ENCODE measurements around the gene IL23R.

The IL23R gene

DNA sequence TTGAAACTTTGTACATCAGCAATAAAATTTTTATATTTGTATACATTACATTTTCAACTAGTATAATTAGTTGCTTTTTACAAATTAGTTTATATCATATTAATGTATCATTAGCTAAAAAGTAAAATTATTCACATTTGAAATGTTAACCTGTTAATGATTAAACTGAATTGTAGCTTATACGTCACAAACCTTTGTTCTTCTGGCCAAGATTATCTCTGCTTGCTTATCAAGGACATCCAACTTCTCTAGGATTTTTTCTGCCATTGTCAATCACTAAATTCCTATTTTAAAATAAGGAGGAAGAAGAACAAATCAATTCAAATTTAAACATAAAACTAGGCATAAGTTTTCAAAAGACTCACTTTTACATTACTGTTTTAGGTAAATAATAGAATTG lies 39.3 kb upstream of the IL23R start:
- TF ChIP-seq, protein P1, sequence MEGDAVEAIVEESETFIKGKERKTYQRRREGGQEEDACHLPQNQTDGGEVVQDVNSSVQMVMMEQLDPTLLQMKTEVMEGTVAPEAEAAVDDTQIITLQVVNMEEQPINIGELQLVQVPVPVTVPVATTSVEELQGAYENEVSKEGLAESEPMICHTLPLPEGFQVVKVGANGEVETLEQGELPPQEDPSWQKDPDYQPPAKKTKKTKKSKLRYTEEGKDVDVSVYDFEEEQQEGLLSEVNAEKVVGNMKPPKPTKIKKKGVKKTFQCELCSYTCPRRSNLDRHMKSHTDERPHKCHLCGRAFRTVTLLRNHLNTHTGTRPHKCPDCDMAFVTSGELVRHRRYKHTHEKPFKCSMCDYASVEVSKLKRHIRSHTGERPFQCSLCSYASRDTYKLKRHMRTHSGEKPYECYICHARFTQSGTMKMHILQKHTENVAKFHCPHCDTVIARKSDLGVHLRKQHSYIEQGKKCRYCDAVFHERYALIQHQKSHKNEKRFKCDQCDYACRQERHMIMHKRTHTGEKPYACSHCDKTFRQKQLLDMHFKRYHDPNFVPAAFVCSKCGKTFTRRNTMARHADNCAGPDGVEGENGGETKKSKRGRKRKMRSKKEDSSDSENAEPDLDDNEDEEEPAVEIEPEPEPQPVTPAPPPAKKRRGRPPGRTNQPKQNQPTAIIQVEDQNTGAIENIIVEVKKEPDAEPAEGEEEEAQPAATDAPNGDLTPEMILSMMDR (IDR thresholded peaks at IDR 0.05; ENCODE audit: low read depth, low read length, missing control alignments) = no peak
- no peak for DNase-seq (ENCODE audit: low read depth)
- H3K4me3 ChIP-seq (ENCODE audit: low read depth, low read length) = no peak overlapping the region

DNA sequence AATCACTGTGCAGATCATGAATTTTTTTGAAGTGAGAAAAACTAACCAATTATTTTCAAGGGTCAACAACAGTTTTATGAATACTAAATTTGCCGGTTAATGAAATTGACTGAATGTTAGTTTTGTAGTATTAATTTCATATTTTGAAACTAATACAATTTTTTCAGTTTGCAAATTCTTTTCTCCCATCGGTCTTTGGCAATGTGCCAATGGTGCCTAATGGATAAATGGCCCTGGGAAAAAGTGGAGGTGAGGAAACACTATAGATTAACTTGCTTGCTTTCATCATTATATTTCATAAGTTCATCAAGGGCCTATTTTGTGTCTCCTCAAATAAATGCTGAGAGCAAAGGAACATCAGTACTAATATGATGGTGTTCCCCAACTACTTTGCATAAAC lies 35.6 kb upstream of the IL23R start:
- DNase-seq (ENCODE audit: low read depth) = no peak
- TF ChIP-seq, protein P1 (IDR thresholded peaks at IDR 0.05; ENCODE audit: low read depth, low read length, missing control alignments) = no peak
- H3K4me3 ChIP-seq (ENCODE audit: low read depth, low read length) = no peak overlapping the region

DNA sequence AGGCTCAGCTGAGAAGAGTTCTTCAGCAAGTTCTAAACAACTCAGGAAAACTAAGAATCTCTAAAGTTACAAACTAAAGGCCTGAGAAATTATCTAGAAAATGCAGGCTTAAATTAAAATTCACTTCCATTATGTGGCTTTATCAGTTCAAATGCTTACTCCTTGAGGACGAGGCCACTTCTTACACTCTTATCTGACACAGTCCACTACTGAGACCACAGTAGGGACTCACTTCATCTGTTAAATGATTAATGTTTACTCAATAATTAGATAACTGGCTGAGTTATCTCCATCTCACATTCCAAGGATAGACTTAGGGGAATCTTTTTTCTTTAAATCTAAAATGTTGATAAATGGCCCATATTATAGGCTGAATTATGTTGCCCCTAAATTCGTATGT lies 33.1 kb upstream of the IL23R start:
- H3K4me3 ChIP-seq (ENCODE audit: low read depth, low read length) = no peak overlapping the region
- TF ChIP-seq, protein P1 (IDR thresholded peaks at IDR 0.05; ENCODE audit: low read depth, low read length, missing control alignments) = no peak
- no peak for DNase-seq (ENCODE audit: low read depth)

DNA sequence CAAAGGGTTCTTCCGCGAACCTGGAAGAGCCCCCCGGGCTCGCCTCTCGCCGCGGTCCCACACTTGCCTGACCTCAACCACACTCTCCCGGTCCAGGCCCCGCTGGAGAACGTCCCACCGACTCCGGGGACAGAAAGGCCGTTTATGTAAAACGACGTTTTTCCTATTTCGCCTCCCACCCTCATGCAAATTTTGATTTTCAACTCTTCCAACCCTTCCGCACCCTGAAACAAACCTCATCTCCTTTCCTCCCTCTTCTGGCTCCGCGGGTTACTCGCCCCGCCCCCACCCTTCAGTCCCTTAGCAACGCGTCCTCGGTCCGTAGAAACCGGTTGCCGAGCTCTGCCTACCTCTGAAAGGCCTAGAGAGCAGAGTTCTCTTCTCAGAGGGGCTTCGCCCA lies 31.6 kb upstream of the IL23R start, which contains the start of gene C1orf141:
C1orf141 (minus strand) TSS at position 276 of the 400 bp plus-strand sequence. CDS start 7,730 bp downstream, outside the sequence.
- DNase-seq (ENCODE audit: low read depth) = no peak
- H3K4me3 ChIP-seq (ENCODE audit: low read depth, low read length) = no peak within 1 kb of the TSS; the same call in 1 of the 2 replicates
- TF ChIP-seq, protein P1 (IDR thresholded peaks at IDR 0.05; ENCODE audit: low read depth, low read length, missing control alignments) = no peak

DNA sequence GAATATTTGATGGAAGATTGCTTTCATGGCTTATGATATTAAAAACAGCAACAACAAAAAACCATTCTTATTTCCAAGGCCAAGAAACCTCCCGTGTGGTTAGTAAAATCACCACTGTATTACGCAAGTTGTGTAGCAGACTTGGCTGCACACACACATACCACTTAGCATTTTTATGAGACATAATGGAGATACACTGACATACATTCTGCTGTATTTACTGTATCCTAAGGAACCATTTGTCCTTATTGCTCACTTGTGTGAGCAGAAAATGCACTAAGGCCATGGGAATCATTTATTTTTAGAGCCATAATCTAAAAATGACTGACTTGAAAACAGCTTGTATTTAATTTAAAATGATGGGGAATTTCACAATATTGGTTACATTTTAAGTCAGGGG lies 30.9 kb upstream of the IL23R start:
- no peak for DNase-seq (ENCODE audit: low read depth)

DNA sequence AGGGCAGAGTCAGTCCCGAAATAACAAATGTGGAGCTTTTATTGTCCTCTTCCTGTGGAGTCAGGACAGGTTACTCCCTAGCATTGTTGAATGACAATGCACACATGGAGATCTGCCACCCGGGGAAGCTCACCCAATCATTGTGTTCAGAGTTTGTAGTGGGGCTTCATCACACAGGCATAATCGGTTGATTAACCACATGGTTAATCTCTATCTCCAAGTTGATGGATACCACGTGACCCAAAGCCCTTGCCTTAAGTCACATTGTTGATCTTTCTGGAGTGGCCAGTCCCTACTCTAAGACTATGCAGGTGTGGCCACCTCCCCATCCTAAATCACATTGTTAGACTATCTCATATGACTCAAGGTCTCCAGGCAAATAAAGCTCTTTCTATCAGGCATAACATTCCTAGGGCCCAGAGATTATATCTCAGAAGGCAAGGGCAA lies 28.9 kb upstream of the IL23R start:
- no peak overlapping the region for H3K4me3 ChIP-seq (ENCODE audit: low read depth, low read length)
- no peak for DNase-seq (ENCODE audit: low read depth)
- TF ChIP-seq, protein P1 (IDR thresholded peaks at IDR 0.05; ENCODE audit: low read depth, low read length, missing control alignments) = no peak

More for the DNA sequence above, 30.9 kb upstream of the IL23R start:
- TF ChIP-seq, protein P1 (IDR thresholded peaks at IDR 0.05; ENCODE audit: low read depth, low read length, missing control alignments) = no peak
- no peak overlapping the region for H3K4me3 ChIP-seq (ENCODE audit: low read depth, low read length)

DNA sequence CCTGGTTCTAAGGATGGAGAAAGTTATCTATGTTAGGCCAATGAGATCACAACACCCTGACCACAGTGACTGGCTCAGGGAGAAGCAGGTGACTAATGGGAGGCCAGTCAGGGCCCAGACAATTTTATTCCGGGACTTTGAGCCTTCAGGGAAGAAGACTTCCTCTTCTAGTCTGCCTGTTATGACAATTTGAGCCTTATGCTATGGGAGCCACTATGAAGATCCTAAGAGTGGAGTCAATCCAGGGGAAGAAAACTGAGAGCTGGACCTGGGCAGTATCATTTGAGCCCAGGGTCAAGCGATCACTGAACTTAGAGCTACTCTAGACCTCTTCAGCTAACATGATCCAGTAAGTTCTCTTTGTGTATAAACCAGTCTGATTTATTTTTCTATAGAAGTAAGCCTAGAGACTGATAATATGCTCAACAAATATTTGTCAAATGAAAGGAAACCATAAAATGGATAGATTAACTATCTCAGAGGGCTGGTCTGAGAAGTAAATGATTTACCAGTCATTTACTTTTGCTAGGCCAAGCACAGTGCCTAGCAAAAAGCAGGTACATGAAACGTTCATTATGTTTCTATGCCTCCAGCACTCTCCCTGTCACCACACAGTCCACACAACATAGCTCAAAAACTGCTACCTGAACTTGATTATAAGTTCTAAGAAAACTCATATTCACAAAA lies 27.3 kb upstream of the IL23R start:
- H3K4me3 ChIP-seq (ENCODE audit: low read depth, low read length) = no peak overlapping the region
- TF ChIP-seq, protein P1 (IDR thresholded peaks at IDR 0.05; ENCODE audit: low read depth, low read length, missing control alignments) = no peak
- DNase-seq (ENCODE audit: low read depth) = no peak

Data from GM12864 (cell line).